H9 (cell line): ENCODE measurements around the gene LMBRD2. TPM values are rescaled to one million over a fixed set of nuclear protein-coding genes. Genes with fewer than 3 reads are reported as not detected.

Experiments used
- DNase-seq: peaks from one replicate; pipeline ENCODE4 v3.0.0-alpha.2; 2017
- H2AFZ ChIP-seq: one replicate; pipeline ENCODE4 v1.6.1; 2013; ENCODE audit warnings: mild to moderate bottlenecking, low read length, control low read depth, moderate library complexity
- H2AK5ac ChIP-seq: 2 replicates; pipeline ENCODE4 v1.6.1; 2013; ENCODE audit warnings: low read length, control low read depth, mixed read lengths; ENCODE audit not compliant: insufficient read length
- H2BK120ac ChIP-seq: one replicate; pipeline ENCODE4 v1.6.1; 2013; ENCODE audit warnings: low read depth, mild to moderate bottlenecking, low read length, control low read depth, inconsistent platforms; ENCODE audit not compliant: poor library complexity, severe bottlenecking
- H2BK12ac ChIP-seq: 2 replicates; pipeline ENCODE4 v1.6.1; 2013; ENCODE audit warnings: low read length, control low read depth, mixed read lengths, low read depth; ENCODE audit not compliant: insufficient read length
- H2BK15ac ChIP-seq: 2 replicates; pipeline ENCODE4 v1.6.1; 2013; ENCODE audit warnings: low read depth, low read length, control low read depth
- H2BK20ac ChIP-seq: one replicate; pipeline ENCODE4 v1.6.1; 2013; ENCODE audit warnings: low read depth, mild to moderate bottlenecking, low read length, control low read depth, inconsistent platforms; ENCODE audit not compliant: poor library complexity, severe bottlenecking
- H2BK5ac ChIP-seq: 2 replicates; pipeline ENCODE4 v1.6.1; 2013; ENCODE audit warnings: low read length, control low read depth, mixed read lengths; ENCODE audit not compliant: insufficient read length
- H3K14ac ChIP-seq: 2 replicates; pipeline ENCODE4 v1.6.1; 2013; ENCODE audit warnings: low read length, control low read depth; ENCODE audit not compliant: insufficient read depth
- H3K18ac ChIP-seq: 2 replicates; pipeline ENCODE4 v1.6.1; 2013; ENCODE audit warnings: low read depth, mild to moderate bottlenecking, mixed read lengths, low read length, control low read depth; ENCODE audit not compliant: insufficient read length
- H3K23ac ChIP-seq: 2 replicates; pipeline ENCODE4 v1.6.1; 2013; ENCODE audit warnings: low read length, control low read depth, mixed read lengths, low read depth; ENCODE audit not compliant: insufficient read length
- H3K23me2 ChIP-seq: 2 replicates; pipeline ENCODE4 v1.6.1; 2013; ENCODE audit warnings: low read depth, mild to moderate bottlenecking, mixed read lengths, low read length, control low read depth; ENCODE audit not compliant: insufficient read length, poor library complexity, severe bottlenecking
- H3K27ac ChIP-seq: 2 replicates; pipeline ENCODE4 v1.5.1; 2013; ENCODE audit warnings: low read length, control low read depth, mixed read lengths, low read depth; ENCODE audit not compliant: insufficient read length
- H3K27me3 ChIP-seq: 2 replicates; pipeline ENCODE4 v1.6.1; 2013; ENCODE audit warnings: low read length, control low read depth, inconsistent platforms; ENCODE audit not compliant: insufficient read depth
- H3K4ac ChIP-seq: 2 replicates; pipeline ENCODE4 v1.6.1; 2013; ENCODE audit warnings: low read depth, mild to moderate bottlenecking, control low read depth, inconsistent platforms, low read length, moderate library complexity
- H3K4me1 ChIP-seq: 2 replicates; pipeline ENCODE4 v1.6.1; 2013; ENCODE audit warnings: low read length, control low read depth, inconsistent platforms; ENCODE audit not compliant: insufficient read depth
- H3K4me2 ChIP-seq: 2 replicates; pipeline ENCODE4 v1.6.1; 2013; ENCODE audit warnings: low read length, control low read depth, mixed read lengths; ENCODE audit not compliant: insufficient read length, insufficient read depth
- H3K56ac ChIP-seq: 2 replicates; pipeline ENCODE4 v1.6.1; 2013; ENCODE audit warnings: low read depth, mild to moderate bottlenecking, mixed read lengths, low read length, control low read depth; ENCODE audit not compliant: insufficient read length
- H3K79me1 ChIP-seq: 2 replicates; pipeline ENCODE4 v1.6.1; 2013; ENCODE audit warnings: low read depth, mild to moderate bottlenecking, moderate library complexity, low read length, control low read depth, inconsistent platforms; ENCODE audit not compliant: insufficient read depth, poor library complexity, severe bottlenecking
- H3K79me2 ChIP-seq: 2 replicates; pipeline ENCODE4 v1.6.1; 2013; ENCODE audit warnings: low read length, control low read depth, inconsistent platforms; ENCODE audit not compliant: insufficient read depth
- H3K9ac ChIP-seq: 2 replicates; pipeline ENCODE4 v1.6.1; 2013; ENCODE audit warnings: low read length, control low read depth, mixed read lengths; ENCODE audit not compliant: insufficient read length; ENCODE audit errors: extremely low read depth
- H3K9me3 ChIP-seq: one replicate; pipeline ENCODE4 v1.6.1; 2013; ENCODE audit warnings: low read depth, low read length, inconsistent platforms; ENCODE audit not compliant: control insufficient read depth
- H3T11ph ChIP-seq: one replicate; pipeline ENCODE4 v1.6.1; 2013; ENCODE audit warnings: mild to moderate bottlenecking, low read length, control low read depth, inconsistent platforms
- H4K20me1 ChIP-seq: one replicate; pipeline ENCODE4 v1.6.1; 2013; ENCODE audit not compliant: control insufficient read depth, insufficient read length, insufficient read depth
- H4K5ac ChIP-seq: 2 replicates; pipeline ENCODE4 v1.6.1; 2013; ENCODE audit warnings: low read depth, mild to moderate bottlenecking, mixed read lengths, low read length, control low read depth; ENCODE audit not compliant: insufficient read length
- H4K8ac ChIP-seq: replicated peaks from 2 replicates; pipeline ENCODE4 v1.6.1; 2013; ENCODE audit warnings: low read length, control low read depth, mixed read lengths, low read depth; ENCODE audit not compliant: insufficient read length
- H4K91ac ChIP-seq: 2 replicates; pipeline ENCODE4 v1.6.1; 2013; ENCODE audit warnings: low read depth, mild to moderate bottlenecking, moderate library complexity, mixed read lengths, low read length, control low read depth; ENCODE audit not compliant: insufficient read length
- H3K27ac Mint-ChIP-seq, 3 experiments: 2 replicates in 2 of 3; 3 replicates in 1 of 3; pipeline ENCODE4 v1.8.0; 2020 to 2021; ENCODE audit warnings: mixed read lengths in 3 of 3, mild to moderate bottlenecking in 1 of 3, moderate library complexity in 1 of 3
- H3K27me3 Mint-ChIP-seq: 2 replicates; pipeline ENCODE4 v1.8.0; 2021; ENCODE audit warnings: low read depth, mild to moderate bottlenecking, moderate library complexity, mixed read lengths
- H3K36me3 Mint-ChIP-seq, 3 experiments: 2 replicates in 2 of 3; 3 replicates in 1 of 3; pipeline ENCODE4 v1.8.0; 2020 to 2021; ENCODE audit warnings: low read depth in 3 of 3, mixed read lengths in 3 of 3; ENCODE audit not compliant: insufficient read depth in 1 of 3
- H3K4me1 Mint-ChIP-seq, 2 experiments: 2 replicates each; pipeline ENCODE4 v1.8.0; 2020; ENCODE audit warnings: mixed read lengths in 2 of 2
- H3K4me3 Mint-ChIP-seq, 2 experiments: 2 replicates in 1 of 2; 3 replicates in 1 of 2; pipeline ENCODE4 v1.8.0; 2020 to 2021; ENCODE audit warnings: mild to moderate bottlenecking in 2 of 2, mixed read lengths in 2 of 2, moderate library complexity in 1 of 2
- H3K9me3 Mint-ChIP-seq, 2 experiments: 2 replicates in 1 of 2; 3 replicates in 1 of 2; pipeline ENCODE4 v1.8.0; 2020; ENCODE audit warnings: mild to moderate bottlenecking in 2 of 2, mixed read lengths in 2 of 2, moderate library complexity in 1 of 2
- WGBS: extraction: QIAGEN DNeasy Blood & Tissue Kit; methylation state at CpG from one replicate; pipeline ENCODE4 v1.1.7; 2013; ENCODE audit warnings: missing lambda C conversion rate, low lambda C conversion rate, mixed read lengths; ENCODE audit not compliant: insufficient read length; ENCODE audit errors: extremely low coverage; 5-methylcytosine and 5-hydroxymethylcytosine counted together
- total RNA-seq: library from RNA; stranded (reverse); gene quantifications from 2 replicates; pipeline ENCODE4 v1.2.1, GENCODE V29; 2021
- TF ChIP-seq, protein P1 (sequence below): fragments of 200-600 bp; sonication (generic); conservative IDR thresholded peaks from 3 replicates; pipeline ENCODE4 v1.8.0; 2021; ENCODE audit warnings: antibody characterized with exemption, mild to moderate bottlenecking

LMBRD2 gene
- total RNA-seq, 1 experiment from 2014 or later = 5.3 TPM

DNA sequence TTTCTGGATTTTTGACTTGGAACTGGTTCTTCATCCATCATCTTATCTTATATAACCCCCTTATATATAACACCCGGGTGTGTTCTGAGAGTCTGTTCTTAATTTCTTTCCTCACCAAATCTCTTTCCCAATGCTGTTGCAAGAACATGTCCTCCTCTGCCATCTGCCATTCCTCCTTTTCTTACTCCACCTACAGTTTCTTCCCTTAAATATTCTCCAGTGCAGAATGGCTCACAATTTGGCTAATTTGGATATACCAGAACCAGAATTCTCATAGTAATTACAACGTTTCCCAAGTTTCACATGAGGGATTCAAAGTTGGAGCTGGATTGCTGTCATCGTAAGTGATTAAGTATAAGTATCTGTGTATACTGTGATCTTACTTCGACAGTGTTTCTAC, 28.3 kb upstream of the LMBRD2 start:
- H3K4me2 ChIP-seq = no peak overlapping the region
- H2AK5ac ChIP-seq = no peak overlapping the region
- H3K14ac ChIP-seq = no peak overlapping the region
- no peak overlapping the region for H2BK12ac ChIP-seq
- no peak overlapping the region for H3K9ac ChIP-seq
- peaks cover 42 to 84% (median 81%) of the 10 kb centered on the region in 3 experiments for H3K36me3 Mint-ChIP-seq
- H3K23ac ChIP-seq = no peak overlapping the region
- H2BK120ac ChIP-seq = no peak overlapping the region
- no peak overlapping the region for H3T11ph ChIP-seq
- peaks cover 0 to 2% of the 10 kb centered on the region in 2 experiments; a peak in 2 of 5 replicates for H3K9me3 Mint-ChIP-seq
- H2BK20ac ChIP-seq = no peak overlapping the region
- no peaks in the 10 kb centered on the region for H3K4me1 ChIP-seq
- no peak overlapping the region for H4K91ac ChIP-seq
- no peaks in the 10 kb centered on the region for H4K20me1 ChIP-seq
- H4K8ac ChIP-seq = no peak overlapping the region
- no peak overlapping the region for H3K4ac ChIP-seq
- H3K4me1 Mint-ChIP-seq = no peaks in the 10 kb centered on the region
- H3K27me3 Mint-ChIP-seq = no peaks in the 10 kb centered on the region
- no peak overlapping the region for H3K27ac ChIP-seq
- H3K79me2 ChIP-seq = no peaks in the 10 kb centered on the region
- H2BK15ac ChIP-seq = no peak overlapping the region
- H3K23me2 ChIP-seq = no peaks in the 10 kb centered on the region
- no peaks in the 10 kb centered on the region for H3K9me3 ChIP-seq
- no peaks in the 10 kb centered on the region for H3K27me3 ChIP-seq
- WGBS = no CpG with 5 or more reads among the region's 4 CpGs
- H4K5ac ChIP-seq = no peak overlapping the region
- no peak overlapping the region for H2AFZ ChIP-seq
- H3K56ac ChIP-seq = no peak overlapping the region
- H2BK5ac ChIP-seq = no peak overlapping the region
- no peak overlapping the region for H3K4me3 Mint-ChIP-seq
- TF ChIP-seq, protein P1, sequence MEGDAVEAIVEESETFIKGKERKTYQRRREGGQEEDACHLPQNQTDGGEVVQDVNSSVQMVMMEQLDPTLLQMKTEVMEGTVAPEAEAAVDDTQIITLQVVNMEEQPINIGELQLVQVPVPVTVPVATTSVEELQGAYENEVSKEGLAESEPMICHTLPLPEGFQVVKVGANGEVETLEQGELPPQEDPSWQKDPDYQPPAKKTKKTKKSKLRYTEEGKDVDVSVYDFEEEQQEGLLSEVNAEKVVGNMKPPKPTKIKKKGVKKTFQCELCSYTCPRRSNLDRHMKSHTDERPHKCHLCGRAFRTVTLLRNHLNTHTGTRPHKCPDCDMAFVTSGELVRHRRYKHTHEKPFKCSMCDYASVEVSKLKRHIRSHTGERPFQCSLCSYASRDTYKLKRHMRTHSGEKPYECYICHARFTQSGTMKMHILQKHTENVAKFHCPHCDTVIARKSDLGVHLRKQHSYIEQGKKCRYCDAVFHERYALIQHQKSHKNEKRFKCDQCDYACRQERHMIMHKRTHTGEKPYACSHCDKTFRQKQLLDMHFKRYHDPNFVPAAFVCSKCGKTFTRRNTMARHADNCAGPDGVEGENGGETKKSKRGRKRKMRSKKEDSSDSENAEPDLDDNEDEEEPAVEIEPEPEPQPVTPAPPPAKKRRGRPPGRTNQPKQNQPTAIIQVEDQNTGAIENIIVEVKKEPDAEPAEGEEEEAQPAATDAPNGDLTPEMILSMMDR = no peak
- DNase-seq = no peak
- H3K79me1 ChIP-seq = no peaks in the 10 kb centered on the region
- H3K18ac ChIP-seq = no peak overlapping the region
- no peak overlapping the region; a peak in 1 of 7 replicates for H3K27ac Mint-ChIP-seq
